ENCODE results near the gene PACS1. TPM values are rescaled to one million over a fixed set of nuclear protein-coding genes. Genes with fewer than 3 reads are reported as not detected.

Gene PACS1
- total RNA-seq, 1 experiment from 2014 or later, result 33.5 TPM

DNA sequence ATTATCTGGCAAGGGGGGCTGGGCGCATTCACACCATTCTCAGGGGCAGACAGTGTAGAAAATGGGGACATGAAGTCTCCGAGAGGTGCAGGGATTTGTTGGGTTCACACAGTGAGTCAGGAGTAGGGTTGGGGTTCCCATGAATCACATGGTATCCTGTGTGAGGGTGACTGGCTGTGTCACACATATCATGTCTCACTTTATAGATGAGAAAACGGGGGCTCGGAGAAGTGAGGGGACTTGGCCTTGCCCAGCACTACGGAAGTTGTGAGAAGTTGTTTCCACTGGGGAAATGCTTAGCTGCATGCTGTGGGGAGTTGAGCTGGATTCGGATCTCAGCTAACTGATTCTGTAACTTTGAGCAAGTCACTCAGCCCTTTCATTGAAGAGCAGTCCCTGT lies 25.3 kb upstream of the PACS1 start:
- no peak overlapping the region for H3K4me3 Mint-ChIP-seq (ENCODE audit: unreplicated experiment)
- BruUV-seq (replicated peaks), result no TSS peak

DNA sequence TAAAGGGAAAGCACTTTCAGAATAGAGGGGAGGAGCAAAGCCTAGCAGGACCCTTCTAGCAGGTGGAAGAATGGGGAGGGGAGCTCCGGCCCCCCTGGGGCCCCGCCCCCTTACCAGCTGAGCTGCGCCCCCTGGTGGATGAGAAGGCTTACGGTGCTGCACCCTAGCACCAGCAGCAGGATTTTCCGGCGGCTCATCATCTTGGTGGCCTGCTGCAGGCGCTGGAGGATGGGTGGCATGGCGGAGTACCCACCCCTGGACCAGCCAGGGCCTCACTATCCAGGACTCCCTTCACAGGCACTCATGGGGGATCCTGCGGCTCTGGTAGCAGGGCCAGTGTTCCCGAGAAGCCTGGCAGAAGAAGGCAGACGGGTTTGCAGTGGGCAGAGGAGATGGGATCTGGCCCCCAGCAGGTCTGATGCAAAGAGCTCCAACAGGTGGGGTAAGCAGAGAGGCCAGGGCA lies 24.9 kb upstream of the PACS1 start:
- no peaks in the 10 kb centered on the region for H3K27me3 Mint-ChIP-seq (ENCODE audit: insufficient read depth, unreplicated experiment)
- BruUV-seq (replicated peaks), result no TSS peak
- ChIA-PET POLR2A (interaction anchor here (0.8 to 1.5 kb wide), 4 partner anchors 43 to 280 kb away, joined by 3 to 6 read pairs (median 6); partner anchors contain the start of genes BANF1, EIF1AD and MUS81), CTCF (interaction anchor here (0.5 to 3.0 kb wide), 31 partner anchors 9 to 1724 kb away, joined by 3 to 32 read pairs (median 4); partner anchors contain the start of genes BANF1, CATSPER1, CST6 and EIF1AD)
- no peaks in the 10 kb centered on the region for H3K36me3 Mint-ChIP-seq (ENCODE audit: insufficient read depth, unreplicated experiment)
- no peaks in the 10 kb centered on the region for H3K9me3 Mint-ChIP-seq (ENCODE audit: unreplicated experiment)
- H3K4me1 Mint-ChIP-seq (ENCODE audit: insufficient read depth, unreplicated experiment), result no peaks in the 10 kb centered on the region
- intact Hi-C loops (cut with micrococcal nuclease), result no loop called here
- H3K4me3 Mint-ChIP-seq (ENCODE audit: unreplicated experiment), result no peak overlapping the region
- peak; percentile 78 for DNase-seq (ENCODE audit: unreplicated experiment)
- TF ChIP-seq, protein P1, sequence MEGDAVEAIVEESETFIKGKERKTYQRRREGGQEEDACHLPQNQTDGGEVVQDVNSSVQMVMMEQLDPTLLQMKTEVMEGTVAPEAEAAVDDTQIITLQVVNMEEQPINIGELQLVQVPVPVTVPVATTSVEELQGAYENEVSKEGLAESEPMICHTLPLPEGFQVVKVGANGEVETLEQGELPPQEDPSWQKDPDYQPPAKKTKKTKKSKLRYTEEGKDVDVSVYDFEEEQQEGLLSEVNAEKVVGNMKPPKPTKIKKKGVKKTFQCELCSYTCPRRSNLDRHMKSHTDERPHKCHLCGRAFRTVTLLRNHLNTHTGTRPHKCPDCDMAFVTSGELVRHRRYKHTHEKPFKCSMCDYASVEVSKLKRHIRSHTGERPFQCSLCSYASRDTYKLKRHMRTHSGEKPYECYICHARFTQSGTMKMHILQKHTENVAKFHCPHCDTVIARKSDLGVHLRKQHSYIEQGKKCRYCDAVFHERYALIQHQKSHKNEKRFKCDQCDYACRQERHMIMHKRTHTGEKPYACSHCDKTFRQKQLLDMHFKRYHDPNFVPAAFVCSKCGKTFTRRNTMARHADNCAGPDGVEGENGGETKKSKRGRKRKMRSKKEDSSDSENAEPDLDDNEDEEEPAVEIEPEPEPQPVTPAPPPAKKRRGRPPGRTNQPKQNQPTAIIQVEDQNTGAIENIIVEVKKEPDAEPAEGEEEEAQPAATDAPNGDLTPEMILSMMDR (IDR thresholded peaks at IDR 0.05; ENCODE audit: unreplicated experiment), result peak; percentile 86
- H3K27ac Mint-ChIP-seq (ENCODE audit: low read depth, unreplicated experiment), result no peak overlapping the region

More for the DNA sequence above, 25.3 kb upstream of the PACS1 start:
- no peaks in the 10 kb centered on the region for H3K27me3 Mint-ChIP-seq (ENCODE audit: insufficient read depth, unreplicated experiment)
- no peaks in the 10 kb centered on the region for H3K4me1 Mint-ChIP-seq (ENCODE audit: insufficient read depth, unreplicated experiment)
- DNase-seq (ENCODE audit: unreplicated experiment), result no peak
- no peak overlapping the region for H3K27ac Mint-ChIP-seq (ENCODE audit: low read depth, unreplicated experiment)
- no peaks in the 10 kb centered on the region for H3K36me3 Mint-ChIP-seq (ENCODE audit: insufficient read depth, unreplicated experiment)
- intact Hi-C loops (cut with micrococcal nuclease), result no loop called here
- no peaks in the 10 kb centered on the region for H3K9me3 Mint-ChIP-seq (ENCODE audit: unreplicated experiment)
- CTCF ChIA-PET, result interaction anchor here (0.6 to 3.0 kb wide), 27 partner anchors 9 to 1033 kb away, joined by 3 to 32 read pairs (median 4); partner anchors contain the start of genes BANF1, CATSPER1, CST6 and EIF1AD
- TF ChIP-seq, protein P1 (IDR thresholded peaks at IDR 0.05; ENCODE audit: unreplicated experiment), result no peak
- POLR2A ChIA-PET, result interaction anchor here (0.6 to 1.5 kb wide), 5 partner anchors 42 to 184 kb away, joined by 3 to 6 read pairs (median 6); partner anchors contain the start of genes BANF1, EIF1AD, FOSL1 and MUS81

DNA sequence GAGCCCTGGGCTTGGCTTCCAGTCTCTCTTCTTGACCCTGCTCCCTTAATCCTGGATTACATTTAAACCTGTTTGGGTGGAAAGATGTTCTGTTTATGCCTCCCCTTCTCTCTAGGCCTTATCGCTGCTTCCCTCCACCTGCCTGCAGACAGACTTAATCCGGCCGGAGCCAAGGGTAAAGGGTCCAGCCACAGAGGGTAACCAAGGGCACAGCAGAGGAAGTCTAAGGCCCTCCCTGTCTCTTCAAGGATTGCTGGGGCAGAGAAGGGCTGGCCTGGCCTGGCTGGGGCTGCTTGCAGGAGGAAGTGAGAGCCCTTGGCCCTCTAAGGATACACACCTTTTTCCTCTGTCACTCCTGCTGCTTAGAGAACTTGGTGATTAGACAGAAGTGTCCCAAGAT lies 23.2 kb upstream of the PACS1 start:
- POLR2A ChIA-PET, result no interaction called here
- intact Hi-C loops (cut with micrococcal nuclease), result no loop called here
- Mint-ChIP-seq H3K27me3 (ENCODE audit: insufficient read depth, unreplicated experiment) (no peaks in the 10 kb centered on the region), H3K4me1 (ENCODE audit: insufficient read depth, unreplicated experiment) (peaks cover 5% of the 10 kb centered on the region), H3K9me3 (ENCODE audit: unreplicated experiment) (no peaks in the 10 kb centered on the region), H3K4me3 (ENCODE audit: unreplicated experiment) (no peak overlapping the region), H3K36me3 (ENCODE audit: insufficient read depth, unreplicated experiment) (no peaks in the 10 kb centered on the region), H3K27ac (ENCODE audit: low read depth, unreplicated experiment) (no peak overlapping the region)
- TF ChIP-seq, protein P1 (IDR thresholded peaks at IDR 0.05; ENCODE audit: unreplicated experiment), result no peak
- no peak for DNase-seq (ENCODE audit: unreplicated experiment)
- no TSS peak for BruUV-seq (replicated peaks)
- CTCF ChIA-PET, result interaction anchor here (0.6 to 1.5 kb wide), 5 partner anchors 11 to 735 kb away, joined by 3 to 5 read pairs (median 3); partner anchors contain the start of gene BANF1

DNA sequence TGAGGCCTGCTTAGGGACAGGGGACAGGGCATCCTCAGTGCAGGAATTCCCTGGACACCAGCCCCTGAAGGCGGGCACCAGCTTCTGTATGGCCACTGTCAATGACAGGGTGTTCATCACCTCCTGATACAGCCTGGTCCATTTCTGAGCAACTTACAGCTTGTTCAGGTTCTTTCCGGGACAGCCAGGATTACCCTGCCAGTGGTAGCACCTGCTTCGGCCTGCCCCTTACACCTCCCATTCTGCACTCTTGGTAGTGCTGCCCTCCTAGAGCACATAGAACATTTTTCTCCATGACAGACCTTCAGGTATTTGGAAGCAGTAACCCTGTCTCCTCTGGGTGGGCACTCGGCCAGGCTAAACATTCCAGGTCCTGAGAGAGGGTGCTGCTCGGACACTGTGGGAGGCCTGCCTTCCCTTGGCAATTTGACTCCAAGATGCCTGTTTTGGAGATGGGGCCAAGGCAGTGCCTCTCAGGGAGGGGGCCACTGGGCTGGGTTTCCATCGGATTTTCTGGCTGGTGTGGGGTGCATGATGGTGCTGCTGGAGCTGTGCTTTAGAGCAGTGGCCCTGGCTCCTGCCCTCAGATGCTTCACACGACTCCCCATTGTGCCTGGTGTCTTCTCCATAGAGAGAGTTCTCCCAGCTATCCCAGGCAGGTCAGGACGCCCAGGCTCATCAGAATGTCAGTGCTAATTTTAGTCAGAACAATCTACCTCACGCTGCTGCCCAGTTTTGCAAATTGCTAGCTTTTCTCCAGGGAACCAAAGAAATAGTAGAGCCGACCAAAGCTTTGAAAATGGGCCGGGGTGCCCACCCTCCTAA lies 22.3 kb upstream of the PACS1 start:
- CTCF ChIA-PET, result interaction anchor here (0.6 to 1.5 kb wide), 7 partner anchors 12 to 1223 kb away, joined by 3 to 5 read pairs (median 3); partner anchors contain the start of gene BANF1

More for the DNA sequence above, 22.3 kb upstream of the PACS1 start:
- intact Hi-C loops (cut with micrococcal nuclease), result no loop called here
- no peak for DNase-seq (ENCODE audit: unreplicated experiment)
- no peak overlapping the region for H3K27ac Mint-ChIP-seq (ENCODE audit: low read depth, unreplicated experiment)
- TF ChIP-seq, protein P1 (IDR thresholded peaks at IDR 0.05; ENCODE audit: unreplicated experiment), result no peak
- no peaks in the 10 kb centered on the region for H3K9me3 Mint-ChIP-seq (ENCODE audit: unreplicated experiment)
- no peak overlapping the region for H3K4me3 Mint-ChIP-seq (ENCODE audit: unreplicated experiment)
- POLR2A ChIA-PET, result interaction anchor here (1.4 kb wide), 1 partner anchor 45 kb away, joined by 5 read pairs; the partner anchor contains the start of gene BANF1
- peaks cover 6% of the 10 kb centered on the region for H3K36me3 Mint-ChIP-seq (ENCODE audit: insufficient read depth, unreplicated experiment)
- BruUV-seq (replicated peaks), result no TSS peak
- H3K27me3 Mint-ChIP-seq (ENCODE audit: insufficient read depth, unreplicated experiment), result no peaks in the 10 kb centered on the region
- peaks cover 5% of the 10 kb centered on the region for H3K4me1 Mint-ChIP-seq (ENCODE audit: insufficient read depth, unreplicated experiment)

Data from MCF 10A (cell line).